HEK293 (cell line): ENCODE data around the gene C14orf93.

ENCODE experiments used
- CTCF ChIA-PET: fragments of 350-600 bp; formaldehyde crosslinking; extraction: SDS; loops from one replicate; lab custom pipeline; 2021; ENCODE audit warnings: antibody characterized with exemption; lab: Yijun Ruan, JAX
- POLR2A ChIA-PET: fragments of 300-600 bp; formaldehyde crosslinking; extraction: SDS; loops from one replicate; lab custom pipeline; 2020; ENCODE audit warnings: antibody characterized with exemption, inconsistent platforms; lab: Yijun Ruan, JAX
- H3K27ac ChIP-seq: fragments of 200-500 bp; sonication (Bioruptor generic); 2 replicates; pipeline ENCODE4 v1.5.1; 2014; ENCODE audit warnings: low read depth, low read length, control low read depth, inconsistent platforms; ENCODE audit errors: extremely low read depth
- H3K36me3 ChIP-seq, 2 experiments: fragments of 200-500 bp in 1 of 2; sonication (Bioruptor generic) in 1 of 2; 1 replicate in 1 of 2; 2 replicates in 1 of 2; pipeline ENCODE4 v1.5.1; 2014 to 2017; ENCODE audit warnings: inconsistent platforms in 2 of 2, low read length in 2 of 2; ENCODE audit not compliant: control insufficient read depth in 2 of 2, insufficient read depth in 1 of 2
- H3K4me1 ChIP-seq: fragments of 200-500 bp; sonication (Bioruptor generic); 2 replicates; pipeline ENCODE4 v1.5.1; 2014; ENCODE audit warnings: mild to moderate bottlenecking, low read length, inconsistent platforms; ENCODE audit not compliant: control insufficient read depth, insufficient read depth
- H3K4me3 ChIP-seq: 2 replicates; pipeline ENCODE4 v1.5.1; 2011; ENCODE audit warnings: low read depth, mild to moderate bottlenecking, control low read depth, low read length, moderate library complexity
- H3K9me3 ChIP-seq: fragments of 200-500 bp; sonication (Bioruptor generic); 2 replicates; pipeline ENCODE4 v1.5.1; 2014; ENCODE audit warnings: low read depth, low read length, inconsistent platforms; ENCODE audit not compliant: control insufficient read depth, insufficient read depth
- HIC1 ChIP-seq: fragments of 450-650 bp; formaldehyde crosslinking; IDR thresholded peaks from 2 replicates; pipeline ENCODE4 v1.5.1; 2016; ENCODE audit warnings: missing biosample characterization, missing genetic modification characterization
- KLF1 ChIP-seq: fragments of 450-650 bp; formaldehyde crosslinking; IDR thresholded peaks from 2 replicates; pipeline ENCODE4 v1.5.1; 2016; ENCODE audit warnings: missing biosample characterization, missing genetic modification characterization
- SCRT1 ChIP-seq: fragments of 450-650 bp; formaldehyde crosslinking; IDR thresholded peaks from 2 replicates; pipeline ENCODE4 v1.5.1; 2016; ENCODE audit warnings: missing biosample characterization, missing genetic modification characterization, borderline replicate concordance
- SP7 ChIP-seq: fragments of 450-650 bp; formaldehyde crosslinking; IDR thresholded peaks from 2 replicates; pipeline ENCODE4 v1.5.1; 2016; ENCODE audit warnings: missing biosample characterization, missing genetic modification characterization
- ZBTB49 ChIP-seq: fragments of 450-650 bp; formaldehyde crosslinking; IDR thresholded peaks from 2 replicates; pipeline ENCODE4 v1.5.1; 2016; ENCODE audit warnings: missing biosample characterization, missing genetic modification characterization, low read depth
- ZFP41 ChIP-seq: fragments of 450-650 bp; formaldehyde crosslinking; IDR thresholded peaks from 2 replicates; pipeline ENCODE4 v1.5.1; 2016; ENCODE audit warnings: missing biosample characterization, missing genetic modification characterization, borderline replicate concordance
- ZNF140 ChIP-seq: fragments of 450-650 bp; formaldehyde crosslinking; IDR thresholded peaks from 2 replicates; pipeline ENCODE4 v1.5.1; 2016; ENCODE audit warnings: missing biosample characterization, missing genetic modification characterization
- ZNF18 ChIP-seq: fragments of 450-650 bp; formaldehyde crosslinking; IDR thresholded peaks from 2 replicates; pipeline ENCODE4 v1.5.1; 2016; ENCODE audit warnings: missing biosample characterization, missing genetic modification characterization
- ZNF223 ChIP-seq: fragments of 450-650 bp; formaldehyde crosslinking; IDR thresholded peaks from 2 replicates; pipeline ENCODE4 v1.5.1; 2016; ENCODE audit warnings: missing biosample characterization, missing genetic modification characterization
- ZNF366 ChIP-seq: fragments of 450-650 bp; formaldehyde crosslinking; conservative IDR thresholded peaks from 2 replicates; pipeline ENCODE4 v1.5.1; 2016; ENCODE audit warnings: missing biosample characterization, missing genetic modification characterization
- ZNF398 ChIP-seq: fragments of 450-650 bp; formaldehyde crosslinking; IDR thresholded peaks from 2 replicates; pipeline ENCODE4 v1.5.1; 2017; ENCODE audit warnings: missing biosample characterization, missing genetic modification characterization
- ZNF404 ChIP-seq: fragments of 450-650 bp; formaldehyde crosslinking; IDR thresholded peaks from 2 replicates; pipeline ENCODE4 v1.5.1; 2017; ENCODE audit warnings: missing biosample characterization, missing genetic modification characterization
- ZNF501 ChIP-seq: fragments of 450-650 bp; formaldehyde crosslinking; IDR thresholded peaks from 2 replicates; pipeline ENCODE4 v1.5.1; 2016; ENCODE audit warnings: missing biosample characterization, missing genetic modification characterization
- ZNF521 ChIP-seq: fragments of 450-650 bp; formaldehyde crosslinking; IDR thresholded peaks from 2 replicates; pipeline ENCODE4 v1.5.1; 2017; ENCODE audit warnings: missing biosample characterization, mild to moderate bottlenecking, missing genetic modification characterization
- ZNF548 ChIP-seq: fragments of 450-650 bp; formaldehyde crosslinking; IDR thresholded peaks from 2 replicates; pipeline ENCODE4 v1.5.1; 2016; ENCODE audit warnings: missing biosample characterization, missing genetic modification characterization
- ZNF571 ChIP-seq: fragments of 450-650 bp; formaldehyde crosslinking; IDR thresholded peaks from 2 replicates; pipeline ENCODE4 v1.5.0; 2017; ENCODE audit warnings: missing biosample characterization, missing genetic modification characterization
- ZNF580 ChIP-seq: fragments of 450-650 bp; formaldehyde crosslinking; IDR thresholded peaks from 2 replicates; pipeline ENCODE4 v1.5.1; 2016; ENCODE audit warnings: missing biosample characterization, missing genetic modification characterization
- ZNF654 ChIP-seq: fragments of 450-650 bp; formaldehyde crosslinking; IDR thresholded peaks from 2 replicates; pipeline ENCODE4 v1.5.1; 2016; ENCODE audit warnings: low read depth, missing biosample characterization, missing genetic modification characterization
- ZNF660 ChIP-seq: fragments of 450-650 bp; IDR thresholded peaks from 2 replicates; pipeline ENCODE4 v1.5.1; 2018; ENCODE audit warnings: missing biosample characterization, mild to moderate bottlenecking, missing genetic modification characterization
- ZNF692 ChIP-seq: fragments of 450-650 bp; formaldehyde crosslinking; IDR thresholded peaks from 2 replicates; pipeline ENCODE4 v1.5.1; 2016; ENCODE audit warnings: missing biosample characterization, missing genetic modification characterization
- ZNF830 ChIP-seq: fragments of 450-650 bp; IDR thresholded peaks from 2 replicates; pipeline ENCODE4 v1.5.0; 2018; ENCODE audit warnings: missing biosample characterization, missing genetic modification characterization, low read depth, mild to moderate bottlenecking, moderate library complexity

The C14orf93 gene

GRCh38 chr14:22985894-22986507 is 23.9 kb downstream of the C14orf93 start:
- H3K27ac ChIP-seq = no peak overlapping the region
- H3K4me1 ChIP-seq = peaks cover 8% of the 10 kb centered on the region
- ChIA-PET CTCF (interaction anchor here (0.6 to 17.9 kb wide), 55 partner anchors 10 to 1774 kb away, joined by 3 to 469 read pairs (median 5); partner anchors contain the start of genes ACIN1, CDH24, HAUS4 and PRMT5), POLR2A (interaction anchor here (0.7 to 3.5 kb wide), 16 partner anchors 9 to 109 kb away, joined by 3 to 33 read pairs (median 6); partner anchors contain the start of genes ACIN1, C14orf119, CDH24 and HAUS4)
- no peaks in the 10 kb centered on the region for H3K9me3 ChIP-seq
- TF ChIP-seq KLF1 (tag by site-specific recombination) (no peak), SCRT1 (no peak), ZNF223 (tag by site-specific recombination) (no peak), ZNF654 (tag by site-specific recombination) (no peak), ZNF692 (tag by site-specific recombination) (no peak), ZNF366 (tag by site-specific recombination) (no peak), HIC1 (tag by site-specific recombination) (no peak), ZNF580 (tag by site-specific recombination) (no peak), ZNF18 (tag by site-specific recombination) (no peak), ZNF830 (tag by site-specific recombination) (no peak), ZNF501 (tag by site-specific recombination) (no peak), ZNF398 (tag by site-specific recombination) (no peak), ZNF660 (tag by site-specific recombination) (no peak), ZNF404 (tag by site-specific recombination) (no peak)
- no peak overlapping the region for H3K4me3 ChIP-seq
- H3K36me3 ChIP-seq = peaks cover 0 to 19% of the 10 kb centered on the region in 2 experiments; a peak in 2 of 3 replicates

- Histone ChIP-seq H3K4me3 (no peak overlapping the region), H3K4me1 (peaks cover 8% of the 10 kb centered on the region), H3K27ac (no peak overlapping the region), H3K9me3 (no peaks in the 10 kb centered on the region), H3K36me3 (peaks cover 0 to 19% of the 10 kb centered on the region in 2 experiments; a peak in 2 of 3 replicates)
- ChIA-PET POLR2A (interaction anchor here (1.0 to 3.5 kb wide), 4 partner anchors 31 to 77 kb away, joined by 3 to 33 read pairs (median 6); partner anchors contain the start of genes CDH24 and PRMT5), CTCF (interaction anchor here (0.6 to 17.9 kb wide), 22 partner anchors 8 to 1775 kb away, joined by 3 to 469 read pairs (median 8); partner anchors contain the start of genes CDH24, PRMT5 and PSMB11)
- TF ChIP-seq SP7 (tag by site-specific recombination) (no peak), ZNF571 (tag by site-specific recombination) (no peak), ZNF521 (tag by site-specific recombination) (no peak), ZFP41 (tag by site-specific recombination) (no peak), ZNF140 (no peak), ZNF548 (tag by site-specific recombination) (no peak), ZBTB49 (tag by site-specific recombination) (no peak)
These were observed 24.8 kb downstream of the C14orf93 start for GRCh38 chr14:22984959-22985658.
